ENCODE measurements around the gene PPM1H. TPM values are rescaled to one million over a fixed set of nuclear protein-coding genes. Genes with fewer than 3 reads are reported as not detected.
"Not testable (repeated sequence)": the region's sequence is repeated elsewhere in the genome, so short reads cannot be mapped to it uniquely, and the experiment has no call there.

PPM1H gene
- total RNA-seq, 1 donor from 2014 or later = 8.3 TPM

DNA sequence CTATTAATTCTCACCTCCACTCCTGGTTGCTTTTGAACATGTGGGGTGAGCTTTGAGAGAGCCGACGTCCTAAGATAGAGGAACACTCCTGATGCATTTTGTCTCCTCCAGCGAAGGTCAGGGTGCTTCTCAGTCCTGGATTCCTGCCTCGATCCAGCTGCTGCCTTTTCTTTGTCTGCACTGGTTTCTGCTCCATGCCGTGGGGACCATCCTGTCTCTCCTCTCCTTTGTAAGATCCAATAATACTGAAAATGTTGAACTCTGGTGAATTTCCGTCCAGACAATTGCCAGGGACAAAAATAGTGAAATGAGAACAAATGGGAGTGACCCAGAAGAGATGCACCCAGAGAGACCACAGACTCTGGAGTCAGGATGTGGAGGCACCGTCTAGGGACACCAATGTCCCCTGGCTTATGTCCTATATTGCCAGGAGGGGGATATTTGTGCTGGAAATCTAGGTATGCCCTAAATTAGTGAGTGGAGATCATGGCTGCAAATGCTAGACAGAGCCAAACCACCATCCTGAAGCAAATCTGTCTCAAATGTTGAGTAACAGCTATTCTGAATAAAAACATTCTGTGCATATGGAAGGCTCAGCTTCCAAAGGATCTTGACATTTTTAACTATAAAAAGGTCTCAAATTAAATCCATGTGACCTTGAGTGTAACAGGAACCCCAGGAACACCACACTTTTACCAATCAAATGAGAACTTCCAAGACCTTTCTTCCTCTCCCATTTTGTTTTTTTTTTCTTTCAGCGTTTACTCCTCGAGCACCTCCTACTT is 170.9 kb downstream of the PPM1H start:
- ATAC-seq (peak; percentile 53), DNase-seq (ENCODE audit: missing footprints) (no peak)
- intact Hi-C loops (cut with DNase I) = no loop called here

- ATAC-seq (no peak), DNase-seq (ENCODE audit: missing footprints) (no peak)
- intact Hi-C loops (cut with DNase I) = no loop called here
These were observed 171.6 kb downstream of the PPM1H start for GRCh38 chr12:62763312-62763711.

- ATAC-seq (no peak), DNase-seq (ENCODE audit: missing footprints) (no peak)
- intact Hi-C loops (cut with DNase I) = no loop called here
These were observed 172.3 kb downstream of the PPM1H start for GRCh38 chr12:62762645-62763044.

DNA sequence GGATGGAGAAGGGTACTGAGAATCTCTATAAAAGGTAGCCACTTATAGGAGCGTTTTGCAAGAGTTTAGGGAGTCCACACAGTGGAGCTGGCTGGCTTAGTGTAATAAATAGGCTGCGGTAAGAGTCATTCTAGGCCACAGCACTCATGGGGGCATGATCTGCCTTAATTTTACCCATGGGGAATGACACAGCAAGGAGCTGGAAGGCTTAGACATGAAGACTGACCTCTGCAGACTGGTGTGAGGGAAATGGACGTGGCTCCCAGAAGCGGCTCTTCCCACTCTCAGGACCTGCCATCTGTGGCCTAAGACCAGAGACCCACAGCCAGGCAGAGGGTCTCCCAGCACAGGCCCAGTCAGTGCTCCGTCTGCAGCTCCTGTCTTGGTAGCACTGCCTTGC is 173.3 kb downstream of the PPM1H start:
- ATAC-seq (peak; percentile 86), DNase-seq (ENCODE audit: missing footprints) (no peak)
- intact Hi-C loops (cut with DNase I) = no loop called here

DNA sequence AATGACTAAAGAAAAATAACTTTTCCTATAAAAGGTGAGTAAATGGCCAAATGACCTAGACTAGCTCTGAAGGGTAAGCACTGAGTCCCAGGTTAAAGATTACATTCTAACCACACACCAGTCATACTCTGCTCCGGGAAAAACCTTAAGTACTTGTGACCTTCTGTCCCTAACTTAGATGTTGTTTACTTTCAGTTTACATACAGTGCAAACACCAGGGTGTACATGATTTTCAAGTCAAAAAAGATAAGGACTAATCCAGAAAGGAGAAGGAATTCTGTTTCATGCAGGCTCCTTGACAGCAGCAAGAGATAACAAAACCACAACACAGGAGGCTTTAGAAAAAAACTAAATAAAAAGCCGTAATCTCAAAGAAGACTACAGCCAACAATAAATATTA is 174.2 kb downstream of the PPM1H start:
- intact Hi-C loops (cut with DNase I) = no loop called here
- no peak for ATAC-seq
- DNase-seq (ENCODE audit: missing footprints) = no peak

DNA sequence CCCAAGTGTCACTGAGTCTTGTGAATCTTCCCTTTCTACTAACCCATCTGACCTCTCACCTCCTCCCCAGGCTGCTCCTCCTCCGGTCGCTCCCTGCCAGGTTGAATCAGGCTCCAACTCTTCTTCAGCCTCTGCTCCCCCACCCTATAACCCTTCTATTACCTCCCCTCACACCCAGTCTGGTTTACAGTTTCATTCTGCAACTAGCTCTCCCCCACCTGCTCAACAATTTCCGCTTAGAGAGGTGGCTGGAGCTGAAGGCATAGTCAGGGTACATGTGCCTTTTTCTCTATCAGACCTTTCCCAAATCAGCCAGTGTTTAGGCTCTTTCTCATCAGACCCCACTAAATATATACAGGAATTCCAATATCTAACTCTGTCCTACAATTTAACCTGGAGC is 174.6 kb downstream of the PPM1H start:
- DNase-seq (ENCODE audit: missing footprints); intact Hi-C loops (cut with DNase I); ATAC-seq: not testable (repeated sequence)

GRCh38 chr12:62758216-62758615 is 176.7 kb downstream of the PPM1H start:
- intact Hi-C loops (cut with DNase I) = no loop called here
- no peak for ATAC-seq
- DNase-seq (ENCODE audit: missing footprints) = no peak

- intact Hi-C loops (cut with DNase I) = no loop called here
- ATAC-seq = no peak
- no peak for DNase-seq (ENCODE audit: missing footprints)
These were observed 177.9 kb downstream of the PPM1H start for GRCh38 chr12:62757048-62757447.

DNA sequence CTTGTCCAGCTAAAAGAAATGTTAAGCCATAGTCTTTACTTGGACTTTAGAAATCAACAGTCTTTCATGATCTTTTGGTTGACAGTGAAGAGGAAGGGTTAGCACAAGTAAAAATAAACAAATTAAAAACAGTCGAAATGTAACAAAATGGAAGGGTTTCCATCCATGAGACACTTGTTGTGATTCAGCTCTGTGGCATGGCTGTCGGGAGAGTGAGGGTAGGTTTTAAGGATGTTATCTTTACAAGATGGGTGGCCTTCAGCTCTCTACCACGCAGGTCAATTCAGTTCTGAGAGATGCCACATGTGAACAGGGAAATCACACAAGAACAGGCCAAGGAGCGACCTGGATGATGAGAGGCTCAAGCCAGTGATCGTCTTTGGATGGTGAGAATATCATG is 180.2 kb downstream of the PPM1H start:
- intact Hi-C loops (cut with DNase I) = no loop called here
- no peak for DNase-seq (ENCODE audit: missing footprints)
- ATAC-seq = no peak

DNA sequence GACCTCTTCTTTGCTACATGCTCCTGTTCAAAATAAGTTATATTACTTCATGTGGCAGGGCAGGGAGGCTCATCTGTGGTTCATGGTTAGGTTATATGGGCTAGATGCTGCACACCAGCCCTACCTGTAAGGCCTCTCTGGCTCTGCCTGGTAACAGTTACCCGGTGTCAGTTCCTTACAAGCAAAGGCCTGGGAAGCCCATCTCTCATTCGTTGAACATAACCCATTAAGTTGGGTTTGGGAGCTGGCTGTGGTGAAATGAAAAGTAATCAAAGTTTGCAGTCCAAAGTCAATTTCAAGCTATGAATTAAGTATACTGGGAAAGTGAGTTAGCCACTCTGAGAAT is 183.2 kb downstream of the PPM1H start:
- intact Hi-C loops (cut with DNase I) = no loop called here
- ATAC-seq (no peak), DNase-seq (ENCODE audit: missing footprints) (no peak)

- DNase-seq (ENCODE audit: missing footprints) (no peak), ATAC-seq (no peak)
- intact Hi-C loops (cut with DNase I) = no loop called here
These were observed 183.8 kb downstream of the PPM1H start for GRCh38 chr12:62750941-62751809.

DNA sequence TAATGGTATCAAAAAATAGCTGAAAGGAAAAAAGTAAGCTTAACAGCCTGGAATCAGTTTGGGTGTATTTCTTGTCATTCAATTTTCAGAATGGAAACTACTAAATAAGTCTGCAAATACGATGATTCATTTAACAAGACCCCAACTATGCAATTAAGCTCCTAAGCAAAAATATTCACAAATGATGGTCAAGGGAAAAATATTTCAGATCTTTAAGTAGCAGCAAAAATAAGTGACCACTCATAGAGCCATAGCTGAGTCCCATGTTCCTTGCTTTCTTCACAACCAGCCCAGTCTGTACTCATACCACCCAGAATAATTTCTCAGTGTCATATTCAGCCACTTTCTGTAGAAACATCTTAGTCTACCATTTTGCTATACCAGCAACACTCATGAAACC is 185.4 kb downstream of the PPM1H start:
- ATAC-seq (no peak), DNase-seq (ENCODE audit: missing footprints) (no peak)
- intact Hi-C loops (cut with DNase I) = no loop called here

- ATAC-seq = no peak
- intact Hi-C loops (cut with DNase I) = no loop called here
These were observed 185.9 kb downstream of the PPM1H start for GRCh38 chr12:62748941-62749468.

GRCh38 chr12:62744551-62744950 is 190.4 kb downstream of the PPM1H start:
- ATAC-seq (peak; percentile 48), DNase-seq (ENCODE audit: missing footprints) (no peak)
- intact Hi-C loops (cut with DNase I) = no loop called here

More at GRCh38 chr12:62748941-62749468, 185.9 kb downstream of the PPM1H start:
- no peak for DNase-seq (ENCODE audit: missing footprints)

- intact Hi-C loops (cut with DNase I) = no loop called here
- ATAC-seq (no peak), DNase-seq (ENCODE audit: missing footprints) (no peak)
These were observed 195.5 kb downstream of the PPM1H start for GRCh38 chr12:62739266-62740015.

DNA sequence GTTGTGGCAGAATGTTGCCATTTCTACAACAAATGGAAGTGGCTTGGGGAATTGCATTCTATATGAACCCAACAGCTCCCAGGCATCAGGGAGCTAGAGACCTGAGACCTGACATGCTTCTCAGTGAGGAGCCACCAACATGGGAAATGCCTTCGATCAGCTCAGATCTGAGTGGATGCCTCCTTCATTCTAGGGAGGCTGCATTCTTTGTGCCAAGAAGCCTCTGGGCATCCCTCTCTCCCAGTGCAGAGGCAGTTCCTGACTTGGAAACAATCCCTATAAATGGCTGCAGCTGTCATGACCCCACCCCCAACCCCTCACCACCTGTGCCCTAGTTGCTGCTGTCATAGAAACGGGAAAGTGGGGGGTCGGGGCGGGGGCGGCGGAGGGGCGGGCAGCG is 196.3 kb downstream of the PPM1H start:
- no peak for ATAC-seq
- intact Hi-C loops (cut with DNase I) = no loop called here
- no peak for DNase-seq (ENCODE audit: missing footprints)

DNA sequence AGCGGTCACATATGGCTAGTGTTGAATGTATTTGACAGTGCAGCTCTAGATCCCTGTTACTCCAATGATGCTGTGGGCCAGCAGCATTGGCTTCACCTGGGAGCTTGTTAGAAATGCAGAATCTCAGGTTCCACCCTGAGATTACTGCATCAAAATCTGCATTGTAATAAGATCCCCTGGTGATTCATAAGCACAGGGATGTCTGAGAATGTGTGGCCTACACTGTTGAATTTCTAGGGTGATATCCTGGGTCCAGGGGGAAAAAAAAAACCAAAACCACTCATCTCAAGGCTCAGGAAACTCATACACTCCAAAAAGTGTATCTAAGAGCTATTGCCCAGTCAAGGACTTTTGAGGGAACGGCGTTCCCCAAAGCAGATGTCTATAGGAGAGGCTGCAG is 196.8 kb downstream of the PPM1H start:
- DNase-seq (ENCODE audit: missing footprints) (no peak), ATAC-seq (no peak)
- intact Hi-C loops (cut with DNase I) = no loop called here

GRCh38 chr12:62737615-62738014 is 197.3 kb downstream of the PPM1H start:
- intact Hi-C loops (cut with DNase I) = no loop called here
- DNase-seq (ENCODE audit: missing footprints) (no peak), ATAC-seq (no peak)

DNA sequence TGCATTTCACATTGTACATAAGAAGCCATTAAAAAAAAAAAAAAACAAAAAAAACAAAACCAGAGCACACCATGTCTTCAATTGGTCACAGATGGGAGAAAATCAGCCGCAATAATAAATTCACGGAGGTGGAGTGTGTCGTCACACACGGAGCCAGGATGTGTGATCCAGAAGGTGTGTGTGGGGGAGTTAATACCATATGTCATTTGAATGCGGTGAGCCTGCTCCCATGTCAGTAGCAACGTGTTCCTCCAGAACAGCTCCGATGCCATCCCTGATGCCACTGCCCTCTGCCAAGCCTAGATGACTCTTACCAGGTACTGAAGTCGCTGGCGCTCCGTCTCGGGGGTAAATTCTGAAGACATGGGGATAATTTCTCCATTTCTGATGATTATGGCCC is 197.8 kb downstream of the PPM1H start:
- ATAC-seq (no peak), DNase-seq (ENCODE audit: missing footprints) (no peak)
- intact Hi-C loops (cut with DNase I) = no loop called here
